Gastrocnemius medialis (tissue), 4 donors: ENCODE data around the gene TSHR. TPM values are rescaled to one million over a fixed set of nuclear protein-coding genes. Genes with fewer than 3 reads are reported as not detected.
"Not testable (repeated sequence)": the region's sequence is repeated elsewhere in the genome, so short reads cannot be mapped to it uniquely, and the experiment has no call there.

ENCODE experiments used
- ATAC-seq, 2 donors: fragments of 150-250 bp; one replicate each; pipeline ENCODE4 v1.9.1; 2016
- DNase-seq, 2 donors: peaks; one replicate each; pipeline ENCODE4 v3.0.0-alpha.2; 2019
- H3K27ac ChIP-seq, 4 donors: fragments of 200-600 bp; sonication (generic); 1 replicate in 1 of 4; 2 replicates in 3 of 4; pipeline ENCODE4 v1.5.1; 2016 to 2018; ENCODE audit warnings: mild to moderate bottlenecking in 2 of 4, moderate library complexity in 1 of 4
- H3K27me3 ChIP-seq, 3 donors: fragments of 200-600 bp; sonication (generic) in 2 of 3; 1 replicate in 1 of 3; 2 replicates in 2 of 3; pipeline versions ENCODE4 v1.5.1 to v1.6.0; 2016 to 2019; ENCODE audit warnings: mild to moderate bottlenecking in 1 of 3, moderate library complexity in 1 of 3
- H3K36me3 ChIP-seq, 2 donors: fragments of 200-600 bp; sonication (generic) in 1 of 2; one replicate each; pipeline ENCODE4 v1.5.1; 2017 to 2018
- H3K4me1 ChIP-seq, 2 donors: fragments of 200-600 bp; sonication (generic) in 1 of 2; one replicate each; pipeline ENCODE4 v1.5.1; 2016 to 2017; ENCODE audit warnings: mild to moderate bottlenecking in 2 of 2
- H3K4me3 ChIP-seq, 4 donors: fragments of 200-600 bp; sonication (generic) in 3 of 4; 1 replicate in 1 of 4; 2 replicates in 3 of 4; pipeline ENCODE4 v1.5.1; 2016 to 2019; ENCODE audit warnings: mild to moderate bottlenecking in 2 of 4
- H3K9me3 ChIP-seq, 3 donors: fragments of 200-600 bp; sonication (generic) in 2 of 3; 1 replicate in 1 of 3; 2 replicates in 2 of 3; pipeline ENCODE4 v1.5.1; 2016 to 2019
- POLR2A ChIP-seq, 2 donors: fragments of 450-650 bp; IDR thresholded peaks; one replicate each; pipeline ENCODE4 v1.6.1; 2017; ENCODE audit warnings: antibody characterized with exemption in 2 of 2, mild to moderate bottlenecking in 2 of 2, moderate library complexity in 2 of 2
- in situ Hi-C, 4 donors: fragments of 200-750 bp; cut with MboI; loops; one replicate each; pipeline versions ENCODE4 v1.15.0 to v1.8.0; 2017; ENCODE audit warnings: low sequenced_read_pairs in 4 of 4
- intact Hi-C: fragments of 100-400 bp; cut with DNase I; formaldehyde crosslinking; loops from one replicate; pipeline ENCODE4 v1.15.1; 2023; ENCODE audit warnings: low total_unique reads
- total RNA-seq, 4 donors: library from RNA; depleted of rRNA; stranded (reverse); fragments of >200 nt; gene quantifications; one replicate each; pipeline versions ENCODE4 v1.1.0 to v1.2.3, GENCODE V29; 2016
- TF ChIP-seq, protein P1 (sequence below), 5 experiments: fragments of 450-650 bp in 3 of 5; fragments of 200-600 bp in 2 of 5; sonication (generic) in 2 of 5; IDR thresholded peaks in 4 of 5; conservative IDR thresholded peaks in 1 of 5; 1 replicate in 4 of 5; 2 replicates in 1 of 5; pipeline ENCODE4 v1.5.1; 2016 to 2019; ENCODE audit warnings: antibody characterized with exemption in 5 of 5, mild to moderate bottlenecking in 3 of 5, moderate library complexity in 3 of 5

The TSHR gene
- total RNA-seq, 4 donors from 2014 or later: not detected

DNA sequence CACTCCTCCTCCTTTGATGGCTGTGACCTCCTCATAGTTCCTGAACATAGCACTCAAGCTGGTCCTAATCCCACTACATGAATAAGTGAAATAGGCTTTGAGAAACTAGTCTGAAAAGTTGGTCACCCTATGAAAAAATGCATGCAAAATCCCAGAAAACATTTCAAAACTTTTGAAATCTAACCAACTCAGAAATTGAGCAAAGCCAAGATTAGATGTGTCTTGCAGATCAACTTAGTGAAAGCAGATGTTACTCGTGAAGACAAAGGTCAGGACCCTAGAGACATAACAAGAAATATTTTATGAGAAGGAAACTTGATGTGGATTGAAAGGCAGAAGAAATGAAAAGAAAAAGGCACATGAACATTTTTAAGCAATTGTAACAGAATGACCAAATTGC, 63.3 kb downstream of the TSHR start:
- ATAC-seq: no peak
- no peak overlapping the region for H3K4me3 ChIP-seq
- no peak for TF ChIP-seq POLR2A (IDR thresholded peaks at IDR 0.05)
- TF ChIP-seq, protein P1, sequence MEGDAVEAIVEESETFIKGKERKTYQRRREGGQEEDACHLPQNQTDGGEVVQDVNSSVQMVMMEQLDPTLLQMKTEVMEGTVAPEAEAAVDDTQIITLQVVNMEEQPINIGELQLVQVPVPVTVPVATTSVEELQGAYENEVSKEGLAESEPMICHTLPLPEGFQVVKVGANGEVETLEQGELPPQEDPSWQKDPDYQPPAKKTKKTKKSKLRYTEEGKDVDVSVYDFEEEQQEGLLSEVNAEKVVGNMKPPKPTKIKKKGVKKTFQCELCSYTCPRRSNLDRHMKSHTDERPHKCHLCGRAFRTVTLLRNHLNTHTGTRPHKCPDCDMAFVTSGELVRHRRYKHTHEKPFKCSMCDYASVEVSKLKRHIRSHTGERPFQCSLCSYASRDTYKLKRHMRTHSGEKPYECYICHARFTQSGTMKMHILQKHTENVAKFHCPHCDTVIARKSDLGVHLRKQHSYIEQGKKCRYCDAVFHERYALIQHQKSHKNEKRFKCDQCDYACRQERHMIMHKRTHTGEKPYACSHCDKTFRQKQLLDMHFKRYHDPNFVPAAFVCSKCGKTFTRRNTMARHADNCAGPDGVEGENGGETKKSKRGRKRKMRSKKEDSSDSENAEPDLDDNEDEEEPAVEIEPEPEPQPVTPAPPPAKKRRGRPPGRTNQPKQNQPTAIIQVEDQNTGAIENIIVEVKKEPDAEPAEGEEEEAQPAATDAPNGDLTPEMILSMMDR (IDR thresholded peaks at IDR 0.05 in 4 of 5, conservative IDR thresholded peaks at IDR 0.05 in 1 of 5): no peak
- H3K4me1 ChIP-seq: no peaks in the 10 kb centered on the region
- H3K36me3 ChIP-seq: no peaks in the 10 kb centered on the region
- DNase-seq: no peak
- intact Hi-C loops: loop anchor here (10.0 kb wide), 1 partner anchor 126 kb away; no protein-coding TSS in a partner anchor
- no peak overlapping the region for H3K27ac ChIP-seq
- no peaks in the 10 kb centered on the region for H3K9me3 ChIP-seq
- no peaks in the 10 kb centered on the region for H3K27me3 ChIP-seq
- in situ Hi-C loops: no loop called here

DNA sequence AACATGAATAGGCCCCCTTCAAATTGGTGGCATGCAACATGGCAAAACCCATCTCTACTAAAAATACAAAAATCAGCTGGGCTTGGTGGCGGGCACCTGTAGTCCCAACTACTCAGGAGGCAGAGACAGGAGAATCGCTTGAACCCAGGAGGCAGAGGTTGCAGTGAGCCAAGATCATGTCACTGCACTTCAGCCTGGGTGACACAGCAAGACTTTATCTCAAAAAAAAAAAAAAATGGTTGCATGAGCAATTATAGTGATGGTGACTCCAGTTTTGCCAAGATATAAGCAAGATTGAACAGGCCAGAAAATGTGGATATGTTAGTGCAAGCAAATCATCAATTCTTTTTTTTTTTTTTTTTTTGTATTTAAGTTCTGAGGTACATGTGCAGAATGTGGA, 63.7 kb downstream of the TSHR start:
- H3K36me3 ChIP-seq, DNase-seq, H3K27me3 ChIP-seq, H3K4me3 ChIP-seq, H3K9me3 ChIP-seq, in situ Hi-C loops, H3K27ac ChIP-seq, ATAC-seq, H3K4me1 ChIP-seq: not testable (repeated sequence)
- intact Hi-C loops: loop anchor here (10.0 kb wide), 1 partner anchor 126 kb away; no protein-coding TSS in a partner anchor

DNA sequence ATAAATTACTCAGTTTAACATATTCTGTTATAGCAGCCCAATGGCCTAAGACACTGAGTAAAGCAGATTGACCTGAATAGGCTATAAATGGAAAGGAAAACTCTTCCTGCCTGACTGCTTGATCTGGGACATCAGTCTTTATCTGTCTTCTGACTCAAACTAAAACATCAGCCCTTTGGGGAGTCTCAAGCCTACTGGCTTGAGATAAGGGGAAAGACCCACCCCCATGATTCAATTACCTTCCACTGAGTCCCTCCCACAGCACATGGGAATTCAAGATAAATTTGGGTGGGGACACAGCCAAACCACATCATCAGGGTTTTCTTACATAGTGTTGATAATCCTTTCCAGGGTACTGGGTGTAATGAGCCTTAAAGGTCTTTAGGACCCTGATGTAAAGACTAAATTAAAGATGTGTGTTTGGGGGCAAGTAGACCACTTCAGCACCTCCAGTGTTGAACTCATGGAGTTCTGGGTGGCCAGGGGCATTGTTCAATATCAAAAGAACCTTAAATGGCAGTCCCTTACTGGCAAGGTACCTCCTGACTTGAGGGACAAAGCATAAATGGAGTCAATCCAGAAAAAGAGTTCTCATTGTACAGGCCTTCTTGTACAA, 67.8 kb downstream of the TSHR start:
- TF ChIP-seq POLR2A (IDR thresholded peaks at IDR 0.05): no peak
- TF ChIP-seq, protein P1 (IDR thresholded peaks at IDR 0.05 in 4 of 5, conservative IDR thresholded peaks at IDR 0.05 in 1 of 5): no peak
- no peaks in the 10 kb centered on the region for H3K4me1 ChIP-seq
- no peaks in the 10 kb centered on the region for H3K9me3 ChIP-seq
- no peaks in the 10 kb centered on the region for H3K27me3 ChIP-seq
- DNase-seq: no peak
- no peaks in the 10 kb centered on the region for H3K36me3 ChIP-seq
- no peak overlapping the region for H3K4me3 ChIP-seq
- H3K27ac ChIP-seq: no peak overlapping the region
- ATAC-seq: no peak
- in situ Hi-C loops (no loop called here), intact Hi-C loops (no loop called here)

DNA sequence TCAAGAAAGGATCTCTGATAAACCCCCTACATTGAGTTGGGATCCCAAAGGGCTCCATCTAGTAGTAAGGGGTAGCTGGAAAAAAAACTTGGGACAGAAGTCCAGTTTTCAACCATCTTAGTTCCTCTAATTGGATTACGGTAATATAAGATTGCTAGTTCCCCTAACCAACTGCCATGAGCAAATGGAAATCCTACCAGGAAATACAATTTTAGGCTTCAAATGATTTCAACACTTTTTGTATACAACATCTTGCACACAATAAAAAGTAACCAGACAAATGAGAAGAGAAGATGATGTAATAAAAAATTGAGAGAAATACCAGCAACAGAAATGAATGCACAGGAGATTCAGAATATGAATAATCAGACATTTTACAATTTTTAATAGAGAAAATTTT, 73.0 kb downstream of the TSHR start:
- Histone ChIP-seq H3K36me3 (no peaks in the 10 kb centered on the region), H3K4me3 (no peak overlapping the region), H3K27me3 (no peaks in the 10 kb centered on the region), H3K9me3 (no peaks in the 10 kb centered on the region), H3K4me1 (no peaks in the 10 kb centered on the region), H3K27ac (no peak overlapping the region)
- intact Hi-C loops (no loop called here), in situ Hi-C loops (no loop called here)
- TF ChIP-seq POLR2A (IDR thresholded peaks at IDR 0.05): no peak
- TF ChIP-seq, protein P1 (IDR thresholded peaks at IDR 0.05 in 4 of 5, conservative IDR thresholded peaks at IDR 0.05 in 1 of 5): no peak
- DNase-seq (no peak), ATAC-seq (no peak)

DNA sequence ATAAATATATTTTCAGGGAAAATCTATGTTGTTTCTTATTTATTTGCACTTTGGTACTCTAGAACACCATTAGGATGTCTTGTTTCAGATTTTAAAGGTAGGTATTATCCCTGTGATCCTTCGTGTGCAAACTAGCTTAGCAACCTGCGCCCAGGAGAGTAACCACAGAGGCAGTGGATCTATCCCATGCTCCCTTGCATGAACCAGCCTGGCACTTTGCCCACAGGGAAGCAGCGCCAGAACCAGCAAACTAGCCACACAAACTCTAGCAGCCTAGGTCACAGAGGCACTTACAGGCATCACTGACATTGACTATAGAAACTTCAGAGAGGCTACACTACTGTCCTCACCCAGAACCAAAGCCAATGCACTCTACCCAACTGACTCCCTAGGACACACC, 76.1 kb downstream of the TSHR start:
- no peaks in the 10 kb centered on the region for H3K9me3 ChIP-seq
- intact Hi-C loops (no loop called here), in situ Hi-C loops (no loop called here)
- no peaks in the 10 kb centered on the region for H3K4me1 ChIP-seq
- TF ChIP-seq POLR2A (IDR thresholded peaks at IDR 0.05): no peak
- TF ChIP-seq, protein P1 (IDR thresholded peaks at IDR 0.05 in 4 of 5, conservative IDR thresholded peaks at IDR 0.05 in 1 of 5): no peak
- H3K4me3 ChIP-seq: no peak overlapping the region
- no peak for ATAC-seq
- DNase-seq: no peak
- H3K36me3 ChIP-seq: no peaks in the 10 kb centered on the region
- no peaks in the 10 kb centered on the region for H3K27me3 ChIP-seq
- H3K27ac ChIP-seq: no peak overlapping the region
